Esophagus (tissue), 2 donors: ENCODE measurements around the gene COL5A3. TPM values are rescaled to one million over a fixed set of nuclear protein-coding genes. Genes with fewer than 3 reads are reported as not detected.

Experiments
- H3K27ac ChIP-seq, 2 donors: one replicate each; pipeline ENCODE4 v1.5.1; 2013; ENCODE audit warnings: low read depth in 2 of 2, mild to moderate bottlenecking in 2 of 2, inconsistent platforms in 1 of 2, low read length in 1 of 2, moderate library complexity in 1 of 2
- H3K27me3 ChIP-seq, 2 donors: one replicate each; pipeline ENCODE4 v1.6.1; 2013; ENCODE audit warnings: low read length in 2 of 2, control low read depth in 1 of 2, mild to moderate bottlenecking in 1 of 2; ENCODE audit not compliant: insufficient read depth in 2 of 2, control insufficient read depth in 1 of 2
- H3K36me3 ChIP-seq, 2 donors: one replicate each; pipeline ENCODE4 v1.6.1; 2013; ENCODE audit warnings: low read length in 1 of 2; ENCODE audit not compliant: control insufficient read depth in 2 of 2, insufficient read depth in 2 of 2
- H3K4me1 ChIP-seq, 2 donors: one replicate each; pipeline ENCODE4 v1.6.1; 2013; ENCODE audit warnings: low read length in 1 of 2; ENCODE audit not compliant: control insufficient read depth in 2 of 2, insufficient read depth in 2 of 2
- H3K4me3 ChIP-seq, 2 donors: one replicate each; pipeline ENCODE4 v1.5.1; 2013; ENCODE audit warnings: low read length in 2 of 2, mild to moderate bottlenecking in 2 of 2, low read depth in 1 of 2, moderate library complexity in 1 of 2
- H3K9me3 ChIP-seq, 2 donors: one replicate each; pipeline ENCODE4 v1.6.1; 2013; ENCODE audit warnings: mild to moderate bottlenecking in 2 of 2, low read depth in 1 of 2, low read length in 1 of 2, moderate library complexity in 1 of 2; ENCODE audit not compliant: control insufficient read depth in 2 of 2, insufficient read depth in 1 of 2
- WGBS, 2 donors: extraction: QIAGEN DNeasy Blood & Tissue Kit; methylation state at CpG; one replicate each; pipeline ENCODE4 v1.1.7; 2013; 5-methylcytosine and 5-hydroxymethylcytosine counted together
- polyA plus RNA-seq, 2 donors: library from polyadenylated mRNA; stranded (reverse); fragments of 200-250 nt; gene quantifications; one replicate each; pipeline ENCODE4 v1.2.3, GENCODE V29; 2013
- donor health status: healthy with polysubstance abuse.
- donor health status: Bipolar disorder and iron deficiency.

COL5A3 gene
- polyA plus RNA-seq, 2 donors: 5.6 to 6.8 TPM

DNA sequence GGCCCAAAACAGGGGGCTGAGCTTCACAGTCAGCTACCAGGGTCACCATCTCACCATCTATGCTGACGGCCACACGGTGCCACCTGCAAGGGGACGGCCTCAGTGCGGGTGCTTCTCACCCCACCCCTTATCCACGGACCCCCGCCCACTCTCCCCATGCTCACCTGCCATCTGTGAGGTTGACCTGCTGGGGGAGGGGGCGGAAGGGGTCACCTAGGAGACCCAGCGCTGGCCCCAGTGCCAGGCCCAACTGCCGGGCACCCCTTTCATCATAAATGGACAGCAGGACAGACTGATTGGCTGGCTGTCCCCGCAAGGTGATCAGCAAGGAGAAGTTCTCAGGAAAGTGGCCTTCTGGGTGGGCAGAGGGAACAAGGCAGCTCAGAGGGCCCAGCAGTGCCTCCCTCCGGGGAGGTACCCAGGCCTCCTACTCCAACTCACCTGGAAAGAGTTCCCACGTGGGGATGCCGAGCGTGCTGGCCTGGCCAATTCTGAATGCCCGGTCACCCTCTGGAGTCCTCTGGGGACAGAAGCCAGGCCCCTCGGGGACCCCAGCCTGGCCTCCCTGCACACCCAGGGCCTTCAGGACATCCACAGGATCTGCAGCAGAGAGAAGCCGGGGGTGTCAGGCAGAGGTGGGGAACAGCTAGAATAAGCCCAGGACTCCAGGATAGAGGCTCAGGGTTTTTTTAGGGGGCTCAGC is 4.5 kb downstream of the COL5A3 start:
- 78 to 79% methylated on average over 16 to 17 of the region's 17 CpGs for WGBS, 2 donors
- no peak overlapping the region for H3K4me3 ChIP-seq
- peaks cover 0 to 2% of the 10 kb centered on the region in 2 donors for H3K36me3 ChIP-seq
- no peaks in the 10 kb centered on the region for H3K9me3 ChIP-seq
- H3K4me1 ChIP-seq: peaks cover 4 to 16% of the 10 kb centered on the region in 2 donors
- no peak overlapping the region for H3K27ac ChIP-seq
- H3K27me3 ChIP-seq: no peaks in the 10 kb centered on the region

DNA sequence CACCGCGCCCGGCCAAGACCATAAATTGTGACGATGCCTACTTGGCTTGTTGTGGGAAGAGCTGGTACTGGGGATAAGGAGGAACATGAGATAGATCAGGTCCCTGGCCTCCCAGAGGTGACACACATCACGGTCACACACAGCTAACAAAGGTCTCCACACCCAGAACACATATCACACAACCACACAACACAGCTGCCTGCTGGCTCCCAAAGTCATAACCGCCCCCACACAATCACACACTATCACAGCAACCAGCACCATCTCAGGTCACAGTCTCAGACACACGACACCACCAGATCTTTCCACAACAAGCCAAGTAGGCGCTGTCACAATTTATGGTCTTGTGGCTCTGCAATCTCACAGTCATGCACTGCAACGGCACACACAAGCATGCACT is 5.7 kb downstream of the COL5A3 start:
- Histone ChIP-seq H3K27me3 (no peaks in the 10 kb centered on the region), H3K9me3 (no peaks in the 10 kb centered on the region), H3K4me3 (no peak overlapping the region), H3K4me1 (peaks cover 2 to 10% of the 10 kb centered on the region in 2 donors), H3K27ac (no peak overlapping the region), H3K36me3 (peaks cover 0 to 2% of the 10 kb centered on the region in 2 donors)
- WGBS, 2 donors: 76 to 88% methylated on average over 9 of the region's 9 CpGs

DNA sequence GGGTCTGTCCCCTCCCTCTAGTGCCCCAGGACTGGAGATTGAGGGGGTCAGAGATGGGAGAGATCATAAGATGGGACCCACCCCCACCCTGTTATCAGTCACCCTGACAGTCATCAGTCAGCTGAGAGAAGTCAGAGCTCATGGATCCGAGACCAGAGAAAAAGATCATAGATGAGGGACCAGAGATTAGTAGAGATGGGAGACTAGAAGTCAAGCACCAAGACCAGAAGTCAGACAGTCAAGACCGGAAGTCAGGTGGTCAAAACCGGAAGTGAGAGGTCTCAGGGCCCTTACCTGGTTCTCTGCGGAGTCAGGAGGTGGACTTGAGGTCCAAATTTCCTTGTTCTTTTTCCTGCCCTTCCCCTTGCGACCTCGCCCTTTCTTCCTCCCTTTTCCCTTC is 7.0 kb downstream of the COL5A3 start:
- Histone ChIP-seq H3K27me3 (no peaks in the 10 kb centered on the region), H3K4me1 (peaks cover 0 to 2% of the 10 kb centered on the region in 2 donors), H3K9me3 (no peaks in the 10 kb centered on the region), H3K36me3 (peaks cover 0 to 2% of the 10 kb centered on the region in 2 donors), H3K4me3 (no peak overlapping the region), H3K27ac (no peak overlapping the region)
- 58 to 69% methylated on average over 6 of the region's 6 CpGs for WGBS, 2 donors

DNA sequence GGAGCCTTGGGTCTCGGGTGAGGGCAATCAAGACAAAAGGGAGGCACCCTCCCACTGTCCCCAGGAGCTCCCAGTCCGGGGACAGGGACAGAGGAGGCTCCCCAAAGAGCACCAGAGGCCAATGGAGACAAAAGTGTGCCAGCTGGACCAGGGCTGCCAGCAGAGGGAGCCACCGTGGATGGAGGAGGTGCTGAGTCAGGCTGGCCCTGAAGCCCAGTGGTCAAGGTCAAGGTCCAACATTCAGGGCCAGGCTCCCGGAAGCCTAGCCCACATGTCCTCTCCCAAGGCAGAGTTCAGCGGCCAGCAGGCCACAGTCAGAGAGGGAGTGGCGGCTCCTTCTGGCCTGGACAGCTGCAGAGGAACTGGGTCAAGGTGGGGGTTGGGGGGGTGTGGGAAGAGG is 8.4 kb downstream of the COL5A3 start:
- Histone ChIP-seq H3K36me3 (peaks cover 0 to 2% of the 10 kb centered on the region in 2 donors), H3K27ac (no peak overlapping the region), H3K4me3 (no peak overlapping the region), H3K4me1 (peaks cover 0 to 2% of the 10 kb centered on the region in 2 donors), H3K27me3 (no peaks in the 10 kb centered on the region), H3K9me3 (no peaks in the 10 kb centered on the region)
- 60 to 62% methylated on average over 6 of the region's 6 CpGs for WGBS, 2 donors

DNA sequence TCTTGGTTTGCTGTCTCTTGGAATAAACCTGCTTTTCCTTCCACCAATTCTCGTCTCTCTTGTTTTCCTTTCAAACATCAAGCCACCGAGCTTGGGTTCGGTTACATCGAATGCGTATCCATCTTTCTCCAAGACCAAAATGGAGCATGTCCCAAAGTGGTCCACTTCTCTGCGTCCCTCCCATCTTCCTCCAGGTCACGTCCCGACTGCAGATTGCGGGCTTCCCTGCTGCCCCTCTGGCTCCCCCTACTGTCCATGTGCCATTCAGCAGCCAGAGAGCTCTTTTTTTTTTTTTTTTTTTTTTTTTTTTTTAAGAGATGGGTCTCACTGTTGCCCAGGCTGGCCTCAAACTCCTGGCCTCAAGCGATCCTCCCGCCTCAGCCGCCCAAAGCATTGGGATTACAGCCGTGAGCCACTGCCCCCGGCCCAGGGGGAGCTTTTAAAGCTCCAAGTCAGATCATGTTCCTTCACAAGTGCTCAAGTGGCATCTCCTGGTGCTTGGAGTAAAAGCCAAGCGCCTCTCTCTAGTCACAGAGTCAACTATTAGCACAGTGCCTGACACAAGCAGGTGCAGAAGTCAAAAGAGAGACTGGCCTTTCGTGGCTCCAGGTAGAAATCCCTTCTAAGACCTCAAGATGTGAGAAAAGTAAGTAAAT is 10.0 kb downstream of the COL5A3 start:
- Histone ChIP-seq H3K27me3 (no peaks in the 10 kb centered on the region), H3K4me1 (peaks cover 0 to 2% of the 10 kb centered on the region in 2 donors), H3K4me3 (no peak overlapping the region), H3K36me3 (peaks cover 2 to 3% of the 10 kb centered on the region in 2 donors), H3K27ac (no peak overlapping the region), H3K9me3 (no peaks in the 10 kb centered on the region)
- WGBS, 2 donors: 10 to 13% methylated on average over 16 of the region's 16 CpGs

DNA sequence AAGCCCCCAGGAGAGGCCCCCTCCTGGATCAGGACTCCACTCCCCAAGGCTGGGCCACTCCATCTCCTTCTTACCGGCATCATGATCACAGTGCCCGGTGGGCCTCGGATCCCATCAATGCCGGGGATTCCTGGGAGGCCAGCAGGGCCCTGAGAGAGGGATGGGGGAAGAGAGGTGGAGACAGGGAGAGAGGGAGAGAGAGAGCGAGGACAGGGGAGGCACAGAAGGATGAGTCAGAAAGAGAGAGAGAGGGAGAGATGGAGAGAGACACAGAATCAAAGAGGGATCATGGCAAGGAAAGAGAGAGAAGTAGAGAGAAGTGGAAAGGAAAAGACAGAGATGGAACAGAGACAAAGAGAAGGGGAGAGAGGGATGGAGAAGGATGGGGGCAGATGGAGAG is 13.8 kb downstream of the COL5A3 start:
- Histone ChIP-seq H3K4me3 (no peak overlapping the region), H3K4me1 (no peaks in the 10 kb centered on the region), H3K27ac (no peak overlapping the region), H3K36me3 (peaks cover 4 to 8% of the 10 kb centered on the region in 2 donors), H3K27me3 (no peaks in the 10 kb centered on the region), H3K9me3 (no peaks in the 10 kb centered on the region)
- 75 to 80% methylated on average over 5 of the region's 5 CpGs for WGBS, 2 donors

DNA sequence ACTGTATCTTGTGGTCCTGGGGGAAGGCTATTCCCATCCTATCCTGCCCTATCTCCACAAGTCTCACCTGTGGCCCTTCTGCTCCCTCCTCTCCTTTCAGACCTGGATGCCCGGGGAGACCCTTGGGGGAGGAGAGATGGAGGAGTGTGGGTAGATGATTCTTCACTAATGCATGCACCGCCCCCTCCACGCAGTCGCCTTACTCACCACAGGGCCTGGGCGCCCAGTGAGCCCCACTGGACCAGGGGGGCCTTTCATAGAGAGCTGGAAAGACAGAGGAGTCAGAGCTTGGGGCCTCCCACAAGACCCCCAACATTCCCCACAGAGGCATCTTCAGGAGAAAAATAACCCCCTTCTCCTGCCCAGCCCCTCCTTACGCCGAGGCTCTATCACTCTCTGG is 14.3 kb downstream of the COL5A3 start:
- Histone ChIP-seq H3K4me3 (no peak overlapping the region), H3K4me1 (no peaks in the 10 kb centered on the region), H3K27ac (no peak overlapping the region), H3K27me3 (no peaks in the 10 kb centered on the region), H3K36me3 (peaks cover 5 to 8% of the 10 kb centered on the region in 2 donors), H3K9me3 (no peaks in the 10 kb centered on the region)
- 66 to 78% methylated on average over 7 of the region's 7 CpGs for WGBS, 2 donors

DNA sequence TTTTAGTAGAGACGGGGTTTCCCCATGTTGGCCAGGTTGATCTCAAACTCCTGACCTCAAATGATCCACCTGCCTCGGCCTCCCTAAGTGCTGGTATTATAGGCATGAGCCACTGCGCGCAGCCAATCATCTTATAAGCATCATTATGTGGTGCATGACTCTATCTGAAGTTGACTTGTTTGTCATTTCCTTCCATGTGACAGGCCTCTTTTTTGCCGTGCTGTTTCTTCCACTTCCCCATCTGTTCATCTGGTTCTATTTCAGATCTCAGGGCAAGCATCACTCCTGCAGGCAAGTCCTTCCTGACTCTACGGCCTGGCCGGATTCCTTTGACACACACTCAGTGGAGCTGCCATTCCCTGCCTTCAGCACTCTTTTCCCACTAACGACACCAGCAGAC is 15.2 kb downstream of the COL5A3 start:
- 79 to 80% methylated on average over 8 of the region's 8 CpGs for WGBS, 2 donors
- Histone ChIP-seq H3K4me3 (no peak overlapping the region), H3K27ac (no peak overlapping the region), H3K4me1 (no peaks in the 10 kb centered on the region), H3K9me3 (no peaks in the 10 kb centered on the region), H3K36me3 (peaks cover 5 to 8% of the 10 kb centered on the region in 2 donors), H3K27me3 (no peaks in the 10 kb centered on the region)

DNA sequence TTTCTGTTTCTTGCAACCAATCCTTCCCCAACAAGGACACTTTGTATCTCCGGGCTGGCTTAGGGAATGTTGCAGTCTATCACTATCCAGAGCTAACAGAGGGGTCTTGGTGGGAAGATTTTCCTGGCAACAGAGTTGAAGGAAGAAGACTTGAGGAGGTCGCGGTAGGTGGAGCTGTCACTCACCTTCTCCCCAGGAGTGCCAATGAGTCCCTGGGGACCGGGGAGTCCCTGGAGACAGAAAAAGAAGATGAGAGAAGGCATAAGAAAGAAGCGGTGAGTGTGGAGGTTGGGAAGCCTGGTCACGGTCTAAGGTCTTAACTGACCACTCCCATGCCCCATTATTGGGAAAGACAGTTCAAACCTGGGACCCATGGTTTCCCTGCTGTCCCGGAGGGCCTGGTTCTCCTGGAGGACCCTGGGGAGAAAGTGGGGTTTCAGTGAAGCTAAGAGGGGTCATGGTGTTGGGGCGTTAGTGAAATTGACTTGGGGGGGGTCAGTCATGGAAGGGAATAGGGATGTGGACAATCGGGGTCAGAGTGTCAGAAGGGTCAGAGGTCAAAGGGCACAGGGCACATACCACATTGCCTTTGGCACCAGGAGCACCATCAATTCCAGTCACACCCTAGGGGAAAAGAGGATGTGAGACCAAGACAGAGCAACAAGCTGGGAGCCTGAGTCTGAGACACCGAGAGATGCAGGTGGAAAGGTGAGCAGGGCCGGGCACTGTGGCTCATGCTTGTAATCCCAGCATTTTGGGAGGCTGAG is 18.7 kb downstream of the COL5A3 start:
- Histone ChIP-seq H3K9me3 (no peaks in the 10 kb centered on the region), H3K27me3 (no peaks in the 10 kb centered on the region), H3K4me1 (no peaks in the 10 kb centered on the region), H3K27ac (no peak overlapping the region), H3K4me3 (no peak overlapping the region), H3K36me3 (peaks cover 5 to 8% of the 10 kb centered on the region in 2 donors)
- 66 to 77% methylated on average over 11 of the region's 11 CpGs for WGBS, 2 donors
